Fibroblast of mammary gland (primary cell): Measurements from ENCODE around the gene KRT14.
"Not testable (repeated sequence)": the region's sequence is repeated elsewhere in the genome, so short reads cannot be mapped to it uniquely, and the experiment has no call there.

Experiments
- DNase-seq: peaks from one replicate; pipeline ENCODE4 v3.0.0-alpha.2; 2010; ENCODE audit warnings: low read depth
- H3K4me3 ChIP-seq: 2 replicates; pipeline ENCODE4 v1.5.1; 2011; ENCODE audit warnings: low read depth, mild to moderate bottlenecking, low read length, moderate library complexity; ENCODE audit not compliant: control insufficient read depth
- CTCF ChIP-seq: conservative IDR thresholded peaks from 2 replicates; pipeline ENCODE4 v1.5.1; 2011; ENCODE audit warnings: low read depth, low read length, inconsistent platforms; ENCODE audit not compliant: control insufficient read depth, insufficient read depth

Gene KRT14

GRCh38 chr17:41631025-41631897 lies 44.6 kb upstream of the KRT14 start:
- DNase-seq = no peak
- TF ChIP-seq CTCF = no peak
- no peak overlapping the region for H3K4me3 ChIP-seq

GRCh38 chr17:41629826-41630670 lies 43.4 kb upstream of the KRT14 start:
- DNase-seq = no peak
- TF ChIP-seq CTCF = no peak
- no peak overlapping the region for H3K4me3 ChIP-seq

GRCh38 chr17:41629316-41629715 lies 42.6 kb upstream of the KRT14 start:
- no peak overlapping the region for H3K4me3 ChIP-seq
- no peak for TF ChIP-seq CTCF
- DNase-seq = no peak

- not testable (repeated sequence) for H3K4me3 ChIP-seq, DNase-seq
Measured at GRCh38 chr17:41628621-41629255, 42.0 kb upstream of the KRT14 start.

GRCh38 chr17:41628073-41628370 lies 41.3 kb upstream of the KRT14 start:
- DNase-seq, H3K4me3 ChIP-seq: not testable (repeated sequence)

GRCh38 chr17:41627316-41628072 lies 40.8 kb upstream of the KRT14 start:
- H3K4me3 ChIP-seq = no peak overlapping the region
- TF ChIP-seq CTCF = no peak
- DNase-seq = no peak

GRCh38 chr17:41626914-41627295 lies 40.2 kb upstream of the KRT14 start:
- not testable (repeated sequence) for H3K4me3 ChIP-seq, DNase-seq

- DNase-seq, H3K4me3 ChIP-seq: not testable (repeated sequence)
Measured at GRCh38 chr17:41626028-41626913, 39.6 kb upstream of the KRT14 start.
